Pancreas (tissue), 10 donors: Measurements from ENCODE around the gene HOXA4. TPM values are rescaled to one million over a fixed set of nuclear protein-coding genes. Genes with fewer than 3 reads are reported as not detected.

Source experiments
- ATAC-seq, 4 donors: fragments of 200-7000 bp; cut with Tn5 transposase; one replicate each; pipeline versions ENCODE4 v1.8.0 to v1.9.1; 2020; ENCODE audit warnings: mild to moderate bottlenecking in 4 of 4, moderate library complexity in 4 of 4
- DNase-seq, 6 donors: peaks; one replicate each; pipeline ENCODE4 v3.0.0-alpha.2; 2020
- FAIRE-seq: peaks from 2 replicates; lab custom pipeline; 2012; peaks lifted over from hg19 to GRCh38; lab: Jason Lieb, UNC
- H3K27ac ChIP-seq, 4 donors: fragments of 200-600 bp; sonication (generic); 1 replicate in 3 of 4; 2 replicates in 1 of 4; pipeline versions ENCODE4 v1.5.0 to v1.8.0; 2020
- H3K27me3 ChIP-seq, 4 donors: fragments of 200-600 bp; one replicate each; pipeline ENCODE4 v1.8.0; 2021
- H3K36me3 ChIP-seq, 3 donors: fragments of 200-600 bp; sonication (generic) in 1 of 3; one replicate each; pipeline versions ENCODE4 v1.5.0 to v1.8.0; 2020 to 2021
- H3K4me1 ChIP-seq, 3 donors: fragments of 200-600 bp; one replicate each; pipeline ENCODE4 v1.8.0; 2021
- H3K4me3 ChIP-seq, 4 donors: fragments of 200-600 bp; sonication (generic) in 2 of 4; one replicate each; pipeline versions ENCODE4 v1.5.0 to v1.8.0; 2020 to 2021
- H3K9me3 ChIP-seq, 4 donors: fragments of 200-600 bp; one replicate each; pipeline ENCODE4 v1.8.0; 2021
- CTCF ChIP-seq, 4 donors: fragments of 200-600 bp; sonication (generic) in 3 of 4; IDR thresholded peaks; one replicate each; pipeline versions ENCODE4 v1.5.0 to v1.8.0; 2021; ENCODE audit warnings: antibody characterized with exemption in 4 of 4
- WGBS, 2 donors: extraction: QIAGEN DNeasy Blood & Tissue Kit; methylation state at CpG; one replicate each; pipeline ENCODE4 v1.1.7; 2013; 5-methylcytosine and 5-hydroxymethylcytosine counted together
- intact Hi-C, 3 donors: fragments of 100-400 bp; cut with DNase I; formaldehyde crosslinking; loops; one replicate each; pipeline versions ENCODE4 v1.11.1 to v1.14.2; 2022
- polyA plus RNA-seq, 2 donors: library from polyadenylated mRNA; stranded (reverse); fragments of 200-250 nt; gene quantifications; one replicate each; pipeline ENCODE4 v1.2.3, GENCODE V29; 2013
- total RNA-seq, 6 donors: library from RNA; stranded (reverse); fragmentation: NEBNext Ultra II Directional in 4 of 6; extraction: Animal tissue kit (Norgen Biotek cat#: 25700) in 4 of 6; gene quantifications; one replicate each; pipeline versions ENCODE4 v1.2.1 to v1.2.4, GENCODE V29; 2021 to 2023
- donor health status: healthy with polysubstance abuse.
- donor health status: DM: no; HTN: no; CAD: no; lungs with moderate emphysema.
- donor health status: DM: no; HTN: no; CAD: no.
- donor health status: control.
- donor health status: control.
- donor health status: Bipolar disorder and iron deficiency.
- donor health status: DM: yes; HTN: yes; CAD: no.
- donor health status: DM: no; HTN: no; CAD: no.
- donor health status: DM: no; HTN: no; CAD: no.
- donor health status: DM: yes; HTN: yes; CAD: no.

The HOXA4 gene
- total and polyA plus RNA-seq, 8 donors, result 0.19 to 2.4 (median 0.58) TPM

GRCh38 chr7:27145914-27146412 lies 15.4 kb upstream of the HOXA4 start:
- no peak for DNase-seq
- TF ChIP-seq CTCF (IDR thresholded peaks at IDR 0.05), result no peak
- Histone ChIP-seq H3K36me3 (no peaks in the 10 kb centered on the region), H3K4me1 (peaks cover 0 to 11% (median 4%) of the 10 kb centered on the region in 3 donors), H3K27me3 (peaks cover 15 to 76% (median 26%) of the 10 kb centered on the region in 4 donors), H3K4me3 (no peak overlapping the region), H3K9me3 (no peaks in the 10 kb centered on the region), H3K27ac (no peak overlapping the region)
- ATAC-seq, result no peak
- FAIRE-seq, result no peak
- intact Hi-C loops, result no loop called here
- 26% methylated on average over 11 of the region's 11 CpGs for WGBS, 2 donors

GRCh38 chr7:27145165-27145913 lies 14.8 kb upstream of the HOXA4 start:
- Histone ChIP-seq H3K27me3 (peaks cover 14 to 81% (median 29%) of the 10 kb centered on the region in 4 donors), H3K4me3 (no peak overlapping the region), H3K27ac (no peak overlapping the region), H3K9me3 (no peaks in the 10 kb centered on the region), H3K36me3 (no peaks in the 10 kb centered on the region), H3K4me1 (peaks cover 0 to 5% (median 4%) of the 10 kb centered on the region in 3 donors)
- DNase-seq, result peak in 1 of 6 donors; percentile 48
- no peak for ATAC-seq
- intact Hi-C loops, result no loop called here
- no peak for TF ChIP-seq CTCF (IDR thresholded peaks at IDR 0.05)
- WGBS, 2 donors, result 20 to 21% methylated on average over 47 of the region's 47 CpGs
- FAIRE-seq, result no peak

- intact Hi-C loops, result no loop called here
- no peaks in the 10 kb centered on the region for H3K9me3 ChIP-seq
- no peak for ATAC-seq
- no peak for FAIRE-seq
- H3K4me1 ChIP-seq, result peaks cover 0 to 5% (median 4%) of the 10 kb centered on the region in 3 donors
- DNase-seq, result peak in 2 of 6 donors; percentile 55 to 60
- no peaks in the 10 kb centered on the region for H3K36me3 ChIP-seq
- WGBS, 2 donors, result 14 to 25% methylated on average over 30 to 31 of the region's 31 CpGs
- H3K4me3 ChIP-seq, result no peak overlapping the region
- TF ChIP-seq CTCF (IDR thresholded peaks at IDR 0.05), result no peak
- H3K27me3 ChIP-seq, result peaks cover 14 to 81% (median 29%) of the 10 kb centered on the region in 4 donors
- no peak overlapping the region for H3K27ac ChIP-seq
These were observed 14.2 kb upstream of the HOXA4 start for GRCh38 chr7:27144781-27145164.

- no peak overlapping the region for H3K27ac ChIP-seq
- FAIRE-seq, result no peak
- intact Hi-C loops, result no loop called here
- no peak for TF ChIP-seq CTCF (IDR thresholded peaks at IDR 0.05)
- peak in 1 of 6 donors; percentile 43 for DNase-seq
- H3K36me3 ChIP-seq, result no peaks in the 10 kb centered on the region
- peaks cover 0 to 5% (median 4%) of the 10 kb centered on the region in 3 donors for H3K4me1 ChIP-seq
- peaks cover 14 to 86% (median 30%) of the 10 kb centered on the region in 4 donors for H3K27me3 ChIP-seq
- WGBS, 2 donors, result 21% methylated on average over 40 of the region's 40 CpGs
- H3K4me3 ChIP-seq, result peak overlapping the region in 1 of 4 donors; percentile 36
- ATAC-seq, result no peak
- H3K9me3 ChIP-seq, result no peaks in the 10 kb centered on the region
These were observed 13.6 kb upstream of the HOXA4 start for GRCh38 chr7:27143950-27144780.
